Glutamatergic neuron (in vitro differentiated cells): Measurements from ENCODE around the gene DAGLB. TPM values are rescaled to one million over a fixed set of nuclear protein-coding genes. Genes with fewer than 3 reads are reported as not detected.
"Not testable (repeated sequence)": the region's sequence is repeated elsewhere in the genome, so short reads cannot be mapped to it uniquely, and the experiment has no call there.

Source experiments
- DNase-seq: peaks from one replicate; pipeline ENCODE4 v3.0.0; 2022
- H3K27ac Mint-ChIP-seq: one replicate; pipeline ENCODE4 v1.8.0; 2020; ENCODE audit warnings: mild to moderate bottlenecking, mixed read lengths, inconsistent platforms; ENCODE audit not compliant: unreplicated experiment
- H3K27me3 Mint-ChIP-seq: one replicate; pipeline ENCODE4 v1.8.0; 2020; ENCODE audit warnings: mild to moderate bottlenecking, moderate library complexity, mixed read lengths, inconsistent platforms; ENCODE audit not compliant: unreplicated experiment
- H3K36me3 Mint-ChIP-seq: one replicate; pipeline ENCODE4 v1.8.0; 2020; ENCODE audit warnings: mild to moderate bottlenecking, mixed read lengths, inconsistent platforms; ENCODE audit not compliant: unreplicated experiment
- H3K4me1 Mint-ChIP-seq: one replicate; pipeline ENCODE4 v1.8.0; 2020; ENCODE audit warnings: mild to moderate bottlenecking, low read depth, mixed read lengths, inconsistent platforms; ENCODE audit not compliant: unreplicated experiment
- H3K4me3 Mint-ChIP-seq: one replicate; pipeline ENCODE4 v1.8.0; 2020; ENCODE audit warnings: mild to moderate bottlenecking, mixed read lengths, inconsistent platforms; ENCODE audit not compliant: unreplicated experiment
- H3K9me3 Mint-ChIP-seq: one replicate; pipeline ENCODE4 v1.8.0; 2020; ENCODE audit warnings: mild to moderate bottlenecking, moderate library complexity, mixed read lengths, inconsistent platforms; ENCODE audit not compliant: unreplicated experiment
- total RNA-seq: library from RNA; stranded (reverse); fragmentation: NEBNext Ultra II Directional; extraction: Animal tissue kit (Norgen Biotek cat#: 25700); gene quantifications from one replicate; pipeline ENCODE4 v1.2.1, GENCODE V29; 2021; ENCODE audit not compliant: unreplicated experiment
- TF ChIP-seq, protein P1 (sequence below): fragments of 200-600 bp; sonication (generic); IDR thresholded peaks from one replicate; pipeline ENCODE4 v1.5.0; 2021; ENCODE audit not compliant: partially characterized antibody, unreplicated experiment

Gene DAGLB
- total RNA-seq, 1 donor from 2014 or later: 63.2 TPM

DNA sequence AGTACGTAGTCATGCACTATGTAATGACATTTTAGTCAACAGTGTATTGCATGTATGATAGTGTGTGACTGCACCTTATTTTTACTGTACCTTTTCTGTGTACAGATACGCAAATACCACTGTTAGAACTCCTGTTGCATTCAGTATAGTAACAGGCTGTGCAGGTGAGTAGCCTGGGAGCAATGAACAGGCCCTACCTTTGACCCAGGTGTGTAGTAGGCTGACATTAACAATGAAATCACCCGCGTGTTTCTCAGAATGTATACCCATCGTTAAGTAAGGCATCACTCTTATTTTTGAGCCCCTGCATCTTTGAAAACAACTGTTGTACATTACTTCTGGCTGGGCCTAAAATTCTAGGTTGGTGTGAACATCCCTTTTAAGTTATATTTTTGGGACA lies 41.6 kb downstream of the DAGLB start:
- H3K36me3 Mint-ChIP-seq: no peaks in the 10 kb centered on the region
- no peak overlapping the region for H3K4me3 Mint-ChIP-seq
- TF ChIP-seq, protein P1, sequence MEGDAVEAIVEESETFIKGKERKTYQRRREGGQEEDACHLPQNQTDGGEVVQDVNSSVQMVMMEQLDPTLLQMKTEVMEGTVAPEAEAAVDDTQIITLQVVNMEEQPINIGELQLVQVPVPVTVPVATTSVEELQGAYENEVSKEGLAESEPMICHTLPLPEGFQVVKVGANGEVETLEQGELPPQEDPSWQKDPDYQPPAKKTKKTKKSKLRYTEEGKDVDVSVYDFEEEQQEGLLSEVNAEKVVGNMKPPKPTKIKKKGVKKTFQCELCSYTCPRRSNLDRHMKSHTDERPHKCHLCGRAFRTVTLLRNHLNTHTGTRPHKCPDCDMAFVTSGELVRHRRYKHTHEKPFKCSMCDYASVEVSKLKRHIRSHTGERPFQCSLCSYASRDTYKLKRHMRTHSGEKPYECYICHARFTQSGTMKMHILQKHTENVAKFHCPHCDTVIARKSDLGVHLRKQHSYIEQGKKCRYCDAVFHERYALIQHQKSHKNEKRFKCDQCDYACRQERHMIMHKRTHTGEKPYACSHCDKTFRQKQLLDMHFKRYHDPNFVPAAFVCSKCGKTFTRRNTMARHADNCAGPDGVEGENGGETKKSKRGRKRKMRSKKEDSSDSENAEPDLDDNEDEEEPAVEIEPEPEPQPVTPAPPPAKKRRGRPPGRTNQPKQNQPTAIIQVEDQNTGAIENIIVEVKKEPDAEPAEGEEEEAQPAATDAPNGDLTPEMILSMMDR: no peak
- DNase-seq: no peak
- peaks cover 11% of the 10 kb centered on the region for H3K9me3 Mint-ChIP-seq
- no peak overlapping the region for H3K27ac Mint-ChIP-seq
- no peaks in the 10 kb centered on the region for H3K4me1 Mint-ChIP-seq
- H3K27me3 Mint-ChIP-seq: peaks cover 4% of the 10 kb centered on the region

DNA sequence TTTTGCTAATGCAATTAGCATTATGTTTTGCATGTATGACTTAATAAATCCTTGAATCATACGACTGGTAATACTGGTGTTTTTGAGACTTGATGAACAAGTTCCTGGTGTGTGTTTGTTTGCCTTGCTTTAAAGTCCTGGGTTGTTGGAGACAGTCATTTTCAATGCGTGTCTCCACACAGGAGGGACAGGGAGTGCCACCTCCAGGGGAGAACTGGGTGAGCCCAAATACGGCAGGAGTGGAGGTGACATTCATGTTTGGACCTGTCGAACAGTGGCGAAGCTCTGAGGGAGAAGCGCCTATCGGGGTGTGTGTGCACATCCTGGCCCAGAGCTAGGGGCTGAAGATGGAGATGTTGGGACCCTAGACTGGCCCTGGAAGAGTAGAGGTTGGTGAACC lies 43.8 kb downstream of the DAGLB start:
- Mint-ChIP-seq H3K4me1 (peaks cover 6% of the 10 kb centered on the region), H3K27me3 (peaks cover 4% of the 10 kb centered on the region), H3K4me3 (peak overlapping the region; percentile 53), H3K27ac (peak overlapping the region; percentile 30), H3K36me3 (no peaks in the 10 kb centered on the region), H3K9me3 (peaks cover 7% of the 10 kb centered on the region)
- TF ChIP-seq, protein P1: no peak
- no peak for DNase-seq

DNA sequence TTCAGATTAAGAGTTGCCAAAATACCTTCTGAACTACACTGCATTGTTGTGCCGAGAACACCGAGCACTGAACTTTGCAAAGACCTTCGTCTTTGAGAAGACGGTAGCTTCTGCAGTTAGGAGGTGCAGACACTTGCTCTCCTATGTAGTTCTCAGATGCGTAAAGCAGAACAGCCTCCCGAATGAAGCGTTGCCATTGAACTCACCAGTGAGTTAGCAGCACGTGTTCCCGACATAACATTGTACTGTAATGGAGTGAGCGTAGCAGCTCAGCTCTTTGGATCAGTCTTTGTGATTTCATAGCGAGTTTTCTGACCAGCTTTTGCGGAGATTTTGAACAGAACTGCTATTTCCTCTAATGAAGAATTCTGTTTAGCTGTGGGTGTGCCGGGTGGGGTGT lies 45.0 kb downstream of the DAGLB start:
- TF ChIP-seq, protein P1: no peak
- H3K27me3 Mint-ChIP-seq: peaks cover 4% of the 10 kb centered on the region
- H3K4me1 Mint-ChIP-seq: peaks cover 13% of the 10 kb centered on the region
- H3K36me3 Mint-ChIP-seq: no peaks in the 10 kb centered on the region
- no peak overlapping the region for H3K4me3 Mint-ChIP-seq
- no peak for DNase-seq
- H3K9me3 Mint-ChIP-seq: peaks cover 5% of the 10 kb centered on the region
- peak overlapping the region; percentile 24 for H3K27ac Mint-ChIP-seq

DNA sequence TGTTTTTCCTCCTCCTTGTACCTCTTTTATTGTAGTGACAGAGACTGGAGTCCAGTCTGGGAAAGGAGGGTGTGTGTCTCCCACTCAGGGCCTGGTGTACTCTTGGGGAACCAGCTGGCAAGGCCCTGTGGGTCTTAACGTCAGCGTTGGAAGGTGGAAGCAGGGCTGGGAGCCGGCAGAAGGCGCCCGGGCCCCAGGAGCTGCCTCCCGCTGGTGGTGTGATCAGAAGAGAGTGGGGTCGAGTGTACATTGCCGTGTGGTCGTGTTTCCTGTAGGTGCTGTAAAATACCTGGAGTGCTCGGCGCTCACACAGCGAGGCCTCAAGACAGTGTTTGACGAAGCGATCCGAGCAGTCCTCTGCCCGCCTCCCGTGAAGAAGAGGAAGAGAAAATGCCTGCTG lies 45.7 kb downstream of the DAGLB start:
- Mint-ChIP-seq H3K27me3 (peaks cover 3% of the 10 kb centered on the region), H3K9me3 (peaks cover 3% of the 10 kb centered on the region), H3K4me1 (peaks cover 13% of the 10 kb centered on the region), H3K36me3 (no peaks in the 10 kb centered on the region), H3K27ac (no peak overlapping the region), H3K4me3 (no peak overlapping the region)
- no peak for DNase-seq
- TF ChIP-seq, protein P1: no peak

DNA sequence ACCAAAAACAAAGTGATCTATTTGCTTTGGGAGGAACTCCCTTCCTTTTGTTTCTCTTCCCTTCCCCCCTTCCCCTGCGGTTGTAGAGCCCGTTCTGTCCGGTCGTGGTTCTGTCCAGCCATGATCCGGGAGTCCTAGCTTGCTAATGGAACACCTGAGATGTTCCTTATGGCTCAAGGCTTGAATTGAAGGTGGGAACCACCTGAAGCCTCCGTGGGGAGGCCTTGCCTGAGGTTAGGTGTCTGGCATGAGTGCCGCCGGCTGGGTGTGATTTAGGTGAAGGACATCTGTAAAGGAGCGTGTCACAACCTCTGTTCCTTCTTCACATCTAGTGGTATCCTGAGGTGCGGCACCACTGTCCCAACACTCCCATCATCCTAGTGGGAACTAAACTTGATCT lies 46.2 kb downstream of the DAGLB start:
- H3K9me3 Mint-ChIP-seq: peaks cover 3% of the 10 kb centered on the region
- DNase-seq: no peak
- peaks cover 3% of the 10 kb centered on the region for H3K27me3 Mint-ChIP-seq
- H3K27ac Mint-ChIP-seq: peak overlapping the region; percentile 26
- no peaks in the 10 kb centered on the region for H3K36me3 Mint-ChIP-seq
- no peak overlapping the region for H3K4me3 Mint-ChIP-seq
- TF ChIP-seq, protein P1: no peak
- H3K4me1 Mint-ChIP-seq: peaks cover 13% of the 10 kb centered on the region

DNA sequence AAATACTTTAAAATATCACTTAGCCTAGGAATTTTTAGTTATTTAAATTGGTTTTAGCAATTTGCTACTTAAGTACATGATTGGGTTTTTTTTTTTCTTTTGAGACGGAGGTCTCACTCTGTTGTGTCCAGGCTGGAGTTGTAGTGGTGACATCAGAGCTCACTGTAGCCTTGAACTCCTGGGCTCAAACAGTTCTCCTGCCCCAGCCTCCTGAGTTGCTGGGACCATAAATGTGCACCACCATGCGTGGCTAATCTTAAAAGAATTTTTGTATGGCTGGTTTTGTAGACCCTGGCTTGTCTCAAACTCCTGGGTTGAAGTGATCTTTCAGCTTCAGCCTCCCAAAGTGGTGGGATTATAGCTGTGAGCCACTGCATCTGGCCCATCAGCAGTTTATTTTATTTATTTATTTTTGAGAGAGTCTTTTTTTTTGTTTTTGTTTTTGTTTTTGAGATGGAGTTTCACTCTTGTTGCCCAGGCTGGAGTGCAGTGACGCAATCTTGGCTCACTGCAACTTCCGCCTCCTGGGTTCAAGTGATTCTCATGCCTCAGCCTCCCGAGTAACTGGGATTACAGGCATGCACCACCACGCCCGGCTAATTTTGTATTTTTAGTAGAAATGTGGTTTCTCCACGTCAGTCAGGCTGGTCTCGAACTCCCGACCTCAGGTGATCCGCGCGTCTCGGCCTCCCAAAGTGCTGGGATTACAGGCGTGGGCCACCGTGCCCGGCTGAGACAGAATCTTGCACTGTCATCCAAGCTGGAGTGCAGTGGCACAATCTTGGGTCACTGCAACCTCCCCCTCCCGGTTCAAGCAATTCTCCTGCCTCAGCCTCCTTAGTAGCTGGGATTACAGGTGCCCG lies 47.3 kb downstream of the DAGLB start:
- not testable (repeated sequence) for H3K4me3 Mint-ChIP-seq, H3K27ac Mint-ChIP-seq, DNase-seq, H3K36me3 Mint-ChIP-seq, H3K9me3 Mint-ChIP-seq, H3K27me3 Mint-ChIP-seq
- H3K4me1 Mint-ChIP-seq: peaks cover 20% of the 10 kb centered on the region
